ENCODE results near the gene LITAF. TPM values are rescaled to one million over a fixed set of nuclear protein-coding genes. Genes with fewer than 3 reads are reported as not detected.

Gene LITAF
- polyA plus RNA-seq, 3 donors = 67.9 to 118 (median 69.0) TPM

DNA sequence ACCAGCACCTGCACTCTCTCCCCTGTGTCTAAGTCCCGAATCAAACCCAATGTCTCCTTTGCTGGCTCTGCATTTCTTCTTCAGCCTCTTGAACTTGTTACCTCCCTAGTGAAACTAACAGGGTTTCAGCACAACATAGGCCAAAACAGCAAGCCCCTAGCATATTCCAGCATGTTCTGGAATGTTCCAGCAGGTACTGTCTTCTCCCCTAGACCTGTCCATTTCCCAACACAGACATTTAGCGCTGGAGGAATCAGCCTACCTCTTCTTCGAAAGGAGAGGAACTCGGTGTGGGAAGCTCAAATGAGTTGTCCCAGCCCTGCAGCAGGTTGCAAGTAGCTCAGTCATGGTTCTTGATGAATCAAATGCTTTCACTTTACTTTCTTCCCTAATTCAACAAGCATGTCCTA lies 47.1 kb downstream of the LITAF start:
- no peaks in the 10 kb centered on the region for H3K9me3 ChIP-seq (replicated peaks in 1 of 2; ENCODE audit: control insufficient read depth in 1 of 2, insufficient read depth in 1 of 2, low read length in 2 of 2)
- H3K4me2 ChIP-seq (replicated peaks; ENCODE audit: extremely low read depth, low read length, poor library complexity, severe bottlenecking) = no peak overlapping the region
- H4K20me1 ChIP-seq (ENCODE audit: insufficient read depth, low read length) = no peaks in the 10 kb centered on the region
- peaks cover 16 to 22% of the 10 kb centered on the region in 2 donors for H3K4me1 ChIP-seq (ENCODE audit: control insufficient read depth in 1 of 2, insufficient read depth in 2 of 2, low read length in 2 of 2)
- H3K36me3 Mint-ChIP-seq = peaks cover 0 to 2% of the 10 kb centered on the region in 2 donors
- peak overlapping the region in 3 of 7 donors; percentile 21 to 70 (median 30) for H3K27ac Mint-ChIP-seq
- 91% methylated on average over 1 of the region's 4 CpGs for WGBS (ENCODE audit: insufficient coverage)
- TF ChIP-seq, protein P1, sequence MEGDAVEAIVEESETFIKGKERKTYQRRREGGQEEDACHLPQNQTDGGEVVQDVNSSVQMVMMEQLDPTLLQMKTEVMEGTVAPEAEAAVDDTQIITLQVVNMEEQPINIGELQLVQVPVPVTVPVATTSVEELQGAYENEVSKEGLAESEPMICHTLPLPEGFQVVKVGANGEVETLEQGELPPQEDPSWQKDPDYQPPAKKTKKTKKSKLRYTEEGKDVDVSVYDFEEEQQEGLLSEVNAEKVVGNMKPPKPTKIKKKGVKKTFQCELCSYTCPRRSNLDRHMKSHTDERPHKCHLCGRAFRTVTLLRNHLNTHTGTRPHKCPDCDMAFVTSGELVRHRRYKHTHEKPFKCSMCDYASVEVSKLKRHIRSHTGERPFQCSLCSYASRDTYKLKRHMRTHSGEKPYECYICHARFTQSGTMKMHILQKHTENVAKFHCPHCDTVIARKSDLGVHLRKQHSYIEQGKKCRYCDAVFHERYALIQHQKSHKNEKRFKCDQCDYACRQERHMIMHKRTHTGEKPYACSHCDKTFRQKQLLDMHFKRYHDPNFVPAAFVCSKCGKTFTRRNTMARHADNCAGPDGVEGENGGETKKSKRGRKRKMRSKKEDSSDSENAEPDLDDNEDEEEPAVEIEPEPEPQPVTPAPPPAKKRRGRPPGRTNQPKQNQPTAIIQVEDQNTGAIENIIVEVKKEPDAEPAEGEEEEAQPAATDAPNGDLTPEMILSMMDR (IDR thresholded peaks at IDR 0.05) = no peak
- no peaks in the 10 kb centered on the region for H3K27me3 ChIP-seq (ENCODE audit: control insufficient read depth in 2 of 2, insufficient read depth in 2 of 2, low read length in 2 of 2)
- H3K4me3 ChIP-seq (replicated peaks in 1 of 3; ENCODE audit: low read depth in 2 of 3, low read length in 3 of 3) = peak overlapping the region in 1 of 3 experiments; percentile 12
- no peak overlapping the region for H2AFZ ChIP-seq (ENCODE audit: insufficient read depth, low read depth, low read length, poor library complexity, severe bottlenecking)
- no peak overlapping the region for H3K9ac ChIP-seq (ENCODE audit: insufficient read depth, low read length, poor library complexity, severe bottlenecking)
- H3K27me3 Mint-ChIP-seq (ENCODE audit: low read depth in 3 of 3) = peaks cover 2 to 7% (median 5%) of the 10 kb centered on the region in 3 donors
- no peaks in the 10 kb centered on the region for H3K36me3 ChIP-seq (replicated peaks in 1 of 2; ENCODE audit: control insufficient read depth in 1 of 2, insufficient read depth in 2 of 2, low read length in 2 of 2)
- peak; percentile 38 to 54 (median 53) for DNase-seq
- peaks cover 33% of the 10 kb centered on the region for H3K4me1 Mint-ChIP-seq
- no peaks in the 10 kb centered on the region for H3K79me2 ChIP-seq (ENCODE audit: insufficient read depth, low read length)
- intact Hi-C loops (cut with micrococcal nuclease) = no loop called here
- no peak overlapping the region for H3K27ac ChIP-seq (ENCODE audit: low read depth in 1 of 2, low read length in 2 of 2)
- H3K9me3 Mint-ChIP-seq = peaks cover 0 to 1% (median 0%) of the 10 kb centered on the region in 7 donors
- H3K4me3 Mint-ChIP-seq = peak overlapping the region in 1 of 2 donors; percentile 67

DNA sequence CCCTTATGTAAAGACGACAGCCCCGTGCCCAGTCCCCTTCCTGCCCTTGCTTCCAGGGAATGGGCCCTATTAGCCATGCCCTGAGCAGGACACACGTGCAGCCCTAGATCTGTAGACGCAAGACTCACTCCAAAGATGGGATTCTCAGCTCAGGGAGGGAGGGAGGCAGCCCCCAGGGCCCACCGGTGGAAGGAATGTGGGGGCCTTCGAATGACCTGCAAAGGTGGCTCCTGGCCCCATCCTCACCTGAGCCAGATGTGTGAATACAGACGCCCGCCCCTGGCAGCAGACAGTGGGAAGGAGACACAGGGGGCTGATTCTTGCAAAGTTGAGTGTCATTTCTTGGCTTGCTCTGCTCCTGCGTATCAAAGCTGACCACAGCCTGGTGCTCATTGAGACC lies 47.8 kb downstream of the LITAF start:
- peaks cover 0 to 2% of the 10 kb centered on the region in 2 donors for H3K36me3 Mint-ChIP-seq
- Histone ChIP-seq H3K4me2 (replicated peaks; ENCODE audit: extremely low read depth, low read length, poor library complexity, severe bottlenecking) (no peak overlapping the region), H4K20me1 (ENCODE audit: insufficient read depth, low read length) (no peaks in the 10 kb centered on the region), H3K79me2 (ENCODE audit: insufficient read depth, low read length) (no peaks in the 10 kb centered on the region), H3K27me3 (ENCODE audit: control insufficient read depth in 2 of 2, insufficient read depth in 2 of 2, low read length in 2 of 2) (no peaks in the 10 kb centered on the region), H2AFZ (ENCODE audit: insufficient read depth, low read depth, low read length, poor library complexity, severe bottlenecking) (no peak overlapping the region), H3K27ac (ENCODE audit: low read depth in 1 of 2, low read length in 2 of 2) (no peak overlapping the region), H3K4me3 (replicated peaks in 1 of 3; ENCODE audit: low read depth in 2 of 3, low read length in 3 of 3) (no peak overlapping the region), H3K4me1 (ENCODE audit: control insufficient read depth in 1 of 2, insufficient read depth in 2 of 2, low read length in 2 of 2) (peaks cover 16 to 22% of the 10 kb centered on the region in 2 donors), H3K9ac (ENCODE audit: insufficient read depth, low read length, poor library complexity, severe bottlenecking) (no peak overlapping the region), H3K36me3 (replicated peaks in 1 of 2; ENCODE audit: control insufficient read depth in 1 of 2, insufficient read depth in 2 of 2, low read length in 2 of 2) (no peaks in the 10 kb centered on the region), H3K9me3 (replicated peaks in 1 of 2; ENCODE audit: control insufficient read depth in 1 of 2, insufficient read depth in 1 of 2, low read length in 2 of 2) (no peaks in the 10 kb centered on the region)
- H3K27ac Mint-ChIP-seq = no peak overlapping the region
- DNase-seq = no peak
- WGBS (ENCODE audit: insufficient coverage) = 95% methylated on average over 5 of the region's 9 CpGs
- H3K4me1 Mint-ChIP-seq = peaks cover 35% of the 10 kb centered on the region
- intact Hi-C loops (cut with micrococcal nuclease) = no loop called here
- H3K4me3 Mint-ChIP-seq = no peak overlapping the region
- peaks cover 2 to 7% (median 5%) of the 10 kb centered on the region in 3 donors for H3K27me3 Mint-ChIP-seq (ENCODE audit: low read depth in 3 of 3)
- peaks cover 0 to 1% (median 0%) of the 10 kb centered on the region in 7 donors for H3K9me3 Mint-ChIP-seq
- TF ChIP-seq, protein P1 (IDR thresholded peaks at IDR 0.05) = no peak

Measured in CD14-positive monocyte (primary cell).